ENCODE data around the gene PKN2. TPM values are rescaled to one million over a fixed set of nuclear protein-coding genes. Genes with fewer than 3 reads are reported as not detected.

PKN2 gene
- total and polyA plus RNA-seq, 2 of the 8 experiments (the other 6 are each of a cell fraction or from before 2014, with no cell fraction given), result 7.8 to 32.0 TPM

DNA sequence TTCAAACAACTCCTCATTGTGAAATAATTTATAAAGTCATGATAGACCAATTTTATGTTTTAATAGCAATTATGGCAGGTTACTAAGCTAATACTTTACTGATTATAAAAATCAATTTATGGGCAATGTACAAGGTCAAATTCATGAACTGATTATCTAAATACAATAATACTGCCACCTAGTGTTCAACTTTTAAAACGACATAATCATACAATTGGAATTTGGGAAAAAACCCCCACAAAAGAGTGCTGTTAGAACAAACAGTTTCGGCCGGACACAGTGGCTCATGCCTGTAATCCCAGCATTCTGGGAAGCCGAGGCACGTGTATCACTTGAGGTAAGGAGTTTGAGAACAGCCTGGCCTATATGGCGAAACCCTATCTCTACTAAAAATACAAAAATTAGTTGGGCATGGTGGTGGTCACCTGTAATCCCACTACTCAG is 193.3 kb downstream of the PKN2 start:
- peak; percentile 65 for FAIRE-seq

More for the DNA sequence above, 193.3 kb downstream of the PKN2 start:
- Histone ChIP-seq H2AFZ (ENCODE audit: low read length) (no peak overlapping the region), H3K9me3 (ENCODE audit: insufficient read depth in 2 of 2, low read depth in 1 of 2, low read length in 1 of 2) (no peaks in the 10 kb centered on the region), H3K4me1 (replicated peaks in 1 of 4; ENCODE audit: control insufficient read depth in 3 of 4, insufficient read depth in 4 of 4, low read length in 3 of 4) (no peaks in the 10 kb centered on the region), H2BK5ac (ENCODE audit: low read depth, low read length) (no peak overlapping the region), H2BK15ac (ENCODE audit: low read length) (no peak overlapping the region), H4K5ac (ENCODE audit: insufficient read length, low read depth, low read length) (no peak overlapping the region), H2AK5ac (ENCODE audit: low read depth, low read length) (no peak overlapping the region), H2BK120ac (replicated peaks; ENCODE audit: low read depth, low read length) (no peak overlapping the region), H3K18ac (ENCODE audit: extremely low read depth, low read length) (no peak overlapping the region), H2BK20ac (ENCODE audit: low read length) (no peak overlapping the region), H3K36me3 (ENCODE audit: control insufficient read depth in 2 of 4, insufficient read depth in 4 of 4, low read length in 3 of 4) (0 out of 8 replicates have a peak, but pooled peaks cover 0 to 2% (median 0%) of the 10 kb centered on the region in 4 experiments), H3K79me1 (ENCODE audit: low read depth, low read length) (no peaks in the 10 kb centered on the region), H3K4me3 (ENCODE audit: extremely low read depth in 1 of 4, insufficient read depth in 2 of 4, low read depth in 3 of 4, low read length in 4 of 4) (no peak overlapping the region), H3K4me2 (ENCODE audit: insufficient read depth in 1 of 2, low read depth in 2 of 2, low read length in 2 of 2) (no peak overlapping the region), H4K20me1 (replicated peaks in 1 of 2; ENCODE audit: control insufficient read depth in 1 of 2, insufficient read depth in 2 of 2, low read length in 2 of 2) (no peaks in the 10 kb centered on the region), H3K56ac (replicated peaks; ENCODE audit: insufficient read length, low read depth, low read length) (no peak overlapping the region), H3K79me2 (ENCODE audit: control insufficient read depth in 1 of 2, insufficient read depth in 2 of 2, low read length in 2 of 2) (no peaks in the 10 kb centered on the region), H3K9ac (replicated peaks in 1 of 4; ENCODE audit: extremely low read depth in 1 of 4, low read depth in 3 of 4, low read length in 3 of 4) (no peak overlapping the region), H4K91ac (replicated peaks; ENCODE audit: insufficient read length, low read length) (no peak overlapping the region), H3K4ac (replicated peaks; ENCODE audit: insufficient read length, low read depth, low read length) (no peak overlapping the region), H4K8ac (ENCODE audit: extremely low read depth, insufficient read depth, low read length) (no peak overlapping the region), H3K27ac (ENCODE audit: low read depth, low read length) (no peak overlapping the region), H3K23me2 (ENCODE audit: low read depth, low read length) (no peaks in the 10 kb centered on the region), H2BK12ac (ENCODE audit: low read depth, low read length) (no peak overlapping the region), H3K14ac (ENCODE audit: insufficient read length) (no peak overlapping the region), H3K23ac (ENCODE audit: insufficient read length) (no peak overlapping the region), H3K27me3 (replicated peaks in 1 of 4; ENCODE audit: control insufficient read depth in 3 of 4, extremely low read depth in 1 of 4, insufficient read depth in 3 of 4, low read length in 3 of 4) (no peaks in the 10 kb centered on the region)
- CTCF ChIA-PET (ENCODE audit: partially characterized antibody), result interaction anchor here (0.6 to 5.4 kb wide), 28 partner anchors 10 to 501 kb away, joined by 3 to 68 read pairs (median 4); partner anchors contain the start of gene GTF2B
- no peak for TF ChIP-seq KDM1A (IDR thresholded peaks at IDR 0.05; ENCODE audit: borderline replicate concordance, low read length)
- TF ChIP-seq ZNF274 (IDR thresholded peaks at IDR 0.05; ENCODE audit: borderline replicate concordance, extremely low read depth, low read length), result no peak
- peak in 1 of 2 experiments; percentile 46 for TF ChIP-seq RAD21 (IDR thresholded peaks at IDR 0.05 in 1 of 2, conservative IDR thresholded peaks at IDR 0.05 in 1 of 2; ENCODE audit: low read depth in 2 of 2, low read length in 2 of 2)
- TF ChIP-seq SP1 (IDR thresholded peaks at IDR 0.05; ENCODE audit: low read depth, low read length), result no peak
- no peak for TF ChIP-seq TEAD4 (IDR thresholded peaks at IDR 0.05; ENCODE audit: low read depth, low read length)
- TF ChIP-seq, protein P1, sequence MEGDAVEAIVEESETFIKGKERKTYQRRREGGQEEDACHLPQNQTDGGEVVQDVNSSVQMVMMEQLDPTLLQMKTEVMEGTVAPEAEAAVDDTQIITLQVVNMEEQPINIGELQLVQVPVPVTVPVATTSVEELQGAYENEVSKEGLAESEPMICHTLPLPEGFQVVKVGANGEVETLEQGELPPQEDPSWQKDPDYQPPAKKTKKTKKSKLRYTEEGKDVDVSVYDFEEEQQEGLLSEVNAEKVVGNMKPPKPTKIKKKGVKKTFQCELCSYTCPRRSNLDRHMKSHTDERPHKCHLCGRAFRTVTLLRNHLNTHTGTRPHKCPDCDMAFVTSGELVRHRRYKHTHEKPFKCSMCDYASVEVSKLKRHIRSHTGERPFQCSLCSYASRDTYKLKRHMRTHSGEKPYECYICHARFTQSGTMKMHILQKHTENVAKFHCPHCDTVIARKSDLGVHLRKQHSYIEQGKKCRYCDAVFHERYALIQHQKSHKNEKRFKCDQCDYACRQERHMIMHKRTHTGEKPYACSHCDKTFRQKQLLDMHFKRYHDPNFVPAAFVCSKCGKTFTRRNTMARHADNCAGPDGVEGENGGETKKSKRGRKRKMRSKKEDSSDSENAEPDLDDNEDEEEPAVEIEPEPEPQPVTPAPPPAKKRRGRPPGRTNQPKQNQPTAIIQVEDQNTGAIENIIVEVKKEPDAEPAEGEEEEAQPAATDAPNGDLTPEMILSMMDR (IDR thresholded peaks at IDR 0.05; ENCODE audit: control extremely low read depth in 1 of 3, insufficient read depth in 1 of 3, low read depth in 1 of 3, low read length in 3 of 3), result peak in 2 of 3 experiments; percentile 30 to 31; a peak in 2 of 4 replicates
- no peak for TF ChIP-seq POU5F1 (IDR thresholded peaks at IDR 0.05; ENCODE audit: low read depth, low read length)
- no peak for DNase-seq (ENCODE audit: low read depth in 1 of 2, low spot score in 2 of 2)
- 57% methylated on average over 6 of the region's 6 CpGs; no CpG with 5 or more reads in 1 of the 2 experiments for WGBS, 2 experiments (ENCODE audit: extremely low coverage in 1 of 2, insufficient coverage in 1 of 2, insufficient read length in 1 of 2, insufficient replicate concordance in 2 of 2, low coverage in 1 of 2, low lambda C conversion rate in 2 of 2, missing lambda C conversion rate in 1 of 2)
- POLR2A ChIA-PET (ENCODE audit: partially characterized antibody), result interaction anchor here (0.8 to 1.2 kb wide), 2 partner anchors 13 kb away, joined by 3 to 4 read pairs; partner anchors contain the start of gene GTF2B

All from H1 (cell line).